ENCODE measurements around the gene CD38.

- no peak for TF ChIP-seq CTCF (IDR thresholded peaks at IDR 0.05)
- no peak for TF ChIP-seq POLR2A (IDR thresholded peaks at IDR 0.05)
These were observed 5.5 kb downstream of the CD38 start for GRCh38 chr4:15783676-15784075.
